ENCODE results near the gene FAIM2.
"Not testable (repeated sequence)": the region's sequence is repeated elsewhere in the genome, so short reads cannot be mapped to it uniquely, and the experiment has no call there.

FAIM2 gene

DNA sequence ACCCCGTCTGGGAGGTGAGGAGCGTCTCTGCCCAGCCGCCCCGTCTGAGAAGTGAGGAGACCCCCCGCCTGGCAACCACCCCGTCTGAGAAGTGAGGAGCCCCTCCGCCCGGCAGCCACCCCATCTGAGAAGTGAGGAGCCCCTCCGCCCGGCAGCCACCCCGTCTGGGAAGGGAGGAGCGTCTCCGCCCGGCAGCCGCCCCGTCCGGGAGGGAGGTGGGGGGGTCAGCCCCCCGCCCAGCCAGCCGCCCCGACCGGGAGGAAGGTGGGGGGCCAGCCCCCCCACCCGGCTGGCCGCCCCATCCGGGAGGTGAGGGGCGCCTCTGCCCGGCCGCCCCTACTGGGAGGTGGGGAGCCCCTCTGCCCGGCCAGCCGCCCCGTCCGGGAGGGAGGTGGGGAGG, 42.8 kb downstream of the FAIM2 start:
- not testable (repeated sequence) for DNase-seq (ENCODE audit: low spot score)

DNA sequence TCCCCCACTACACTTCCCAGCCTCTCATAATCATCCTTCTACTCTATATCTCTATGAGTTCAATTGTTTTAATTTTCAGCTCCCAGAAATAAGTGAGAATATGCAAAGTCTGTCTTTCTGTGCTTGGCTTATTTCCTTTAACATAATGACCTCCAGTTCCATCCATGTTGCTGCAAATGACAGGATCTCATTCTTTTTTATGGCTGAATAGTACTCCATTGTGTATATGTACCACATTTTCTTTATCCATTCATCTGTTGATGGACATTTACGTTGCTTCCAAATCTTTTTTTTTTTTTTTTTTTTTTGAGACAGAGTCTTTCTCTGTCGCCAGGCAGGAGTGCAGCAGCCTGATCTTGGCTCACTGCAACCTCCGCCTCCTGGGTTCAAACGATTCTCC, 47.8 kb downstream of the FAIM2 start:
- not testable (repeated sequence) for DNase-seq (ENCODE audit: low spot score)

DNA sequence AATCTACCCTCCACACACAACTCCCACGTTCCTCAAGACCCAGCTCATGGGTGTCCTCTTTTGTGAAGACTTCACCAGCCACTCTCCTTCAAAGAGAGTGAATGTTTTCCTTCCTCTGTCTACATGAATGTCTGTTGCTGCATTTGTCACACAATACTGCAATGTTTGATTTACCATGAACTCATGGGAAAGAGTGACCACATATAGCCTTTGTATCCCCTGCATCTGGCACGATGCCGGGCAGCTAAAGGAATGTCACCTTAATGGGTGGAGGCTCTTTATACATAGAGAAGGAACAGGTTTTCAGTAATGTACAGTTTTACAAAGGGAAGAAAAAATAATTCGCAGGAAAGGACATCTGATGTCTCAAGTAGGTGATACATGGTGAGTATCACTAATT, 48.7 kb downstream of the FAIM2 start:
- no peak for DNase-seq (ENCODE audit: low spot score)

DNA sequence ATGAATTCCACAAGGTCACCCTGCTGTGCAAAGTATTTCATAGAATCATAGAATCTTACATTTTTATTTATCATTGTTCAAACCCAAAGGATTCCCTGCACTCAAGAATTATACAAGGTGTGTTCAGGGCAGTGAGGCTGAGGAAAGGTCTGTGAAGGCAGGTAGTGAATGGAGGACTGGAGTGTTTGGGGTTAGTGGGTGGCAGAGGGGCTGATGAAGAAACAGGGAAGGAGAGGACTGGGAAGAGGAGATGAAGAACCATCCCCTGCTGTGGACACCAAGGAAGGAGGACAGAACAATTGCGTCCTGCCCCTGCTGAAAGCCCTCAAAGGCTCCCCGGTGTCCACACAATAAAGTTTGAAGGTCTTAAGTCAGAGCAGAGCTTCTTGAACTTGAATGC, 50.0 kb downstream of the FAIM2 start:
- no peak for DNase-seq (ENCODE audit: low spot score)

DNA sequence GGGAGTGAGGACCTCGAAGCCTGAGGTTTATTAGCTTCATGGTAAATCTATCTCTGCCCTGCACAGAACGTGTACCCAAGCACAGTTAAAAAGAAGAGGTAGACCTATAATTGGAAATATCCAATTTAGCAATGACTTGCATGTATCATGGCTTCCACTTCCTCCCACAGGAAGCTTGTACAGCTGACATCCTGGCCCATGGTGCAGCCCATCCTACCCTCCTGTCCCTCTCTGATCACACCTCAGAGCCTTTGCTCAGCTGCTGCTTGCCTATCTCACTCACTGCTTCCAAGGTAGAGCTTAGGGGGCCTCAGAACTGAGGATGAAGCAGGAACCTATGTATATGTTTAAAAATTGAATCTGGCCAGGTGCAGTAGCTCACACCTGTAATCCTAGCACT, 56.5 kb downstream of the FAIM2 start:
- DNase-seq (ENCODE audit: low spot score): no peak

DNA sequence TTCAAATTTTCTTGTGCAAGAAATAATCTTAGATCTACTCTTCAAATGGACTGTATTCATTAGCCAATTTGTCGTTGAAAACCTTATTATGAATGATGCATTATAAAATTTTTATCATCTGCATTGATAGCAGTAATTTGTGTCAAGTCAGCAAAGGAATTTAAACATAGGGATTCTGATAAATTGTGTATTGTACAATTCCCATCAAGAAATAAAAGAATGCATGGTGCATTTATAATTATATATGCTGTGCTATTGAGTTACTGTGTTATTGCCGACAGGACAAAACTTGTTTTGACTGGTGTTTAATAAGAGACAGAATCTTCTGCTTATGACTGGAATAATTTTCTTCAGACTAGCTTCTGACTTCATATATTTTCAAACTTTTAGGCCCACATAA, 57.7 kb downstream of the FAIM2 start:
- DNase-seq (ENCODE audit: low spot score): no peak

DNA sequence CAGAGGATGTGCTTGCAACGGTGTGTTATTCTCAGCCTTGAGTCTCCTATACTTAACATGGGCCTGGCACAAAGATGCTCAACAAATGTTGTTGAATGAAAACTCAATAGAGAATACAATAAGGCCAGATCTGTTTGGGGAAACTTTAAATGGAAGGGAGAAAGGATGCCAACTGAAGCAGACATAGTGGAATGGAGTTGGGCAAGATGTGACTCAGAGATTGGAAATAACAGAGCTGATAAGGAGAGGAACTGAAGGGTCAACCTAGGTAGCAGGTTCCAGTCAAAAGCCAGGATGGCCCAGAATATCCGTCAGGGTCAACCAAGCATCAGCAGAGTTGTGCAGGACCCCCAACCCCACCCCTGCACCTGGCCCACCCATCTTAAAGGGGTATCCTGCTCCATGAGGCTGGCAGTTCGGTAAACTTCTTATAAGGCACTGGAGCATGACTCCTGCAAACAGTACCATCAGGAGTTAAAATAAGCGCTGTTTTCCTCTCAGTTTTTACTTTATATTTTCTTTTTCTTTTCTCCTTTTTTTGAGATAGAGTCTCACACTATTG, 59.7 kb downstream of the FAIM2 start:
- no peak for DNase-seq (ENCODE audit: low spot score)

DNA sequence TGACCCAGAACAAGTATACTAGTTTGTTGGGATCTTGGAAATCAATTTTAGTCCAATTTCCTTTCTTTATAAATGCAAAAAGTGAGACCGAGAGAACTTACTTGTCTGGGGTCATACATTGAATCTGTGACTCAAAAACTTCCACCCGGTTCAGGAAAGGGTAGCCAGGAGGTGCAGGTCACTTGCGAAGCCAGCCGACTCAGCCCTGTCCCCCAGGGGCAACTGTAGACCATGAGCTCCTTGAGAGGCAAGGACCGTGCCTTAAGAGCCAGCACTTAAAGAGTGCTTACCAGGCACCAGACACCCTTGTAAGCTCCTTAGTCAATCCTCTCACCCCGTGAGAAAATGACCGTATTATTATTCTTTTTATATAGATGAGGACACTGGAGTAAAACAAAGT, 60.3 kb downstream of the FAIM2 start:
- DNase-seq (ENCODE audit: low spot score): no peak

DNA sequence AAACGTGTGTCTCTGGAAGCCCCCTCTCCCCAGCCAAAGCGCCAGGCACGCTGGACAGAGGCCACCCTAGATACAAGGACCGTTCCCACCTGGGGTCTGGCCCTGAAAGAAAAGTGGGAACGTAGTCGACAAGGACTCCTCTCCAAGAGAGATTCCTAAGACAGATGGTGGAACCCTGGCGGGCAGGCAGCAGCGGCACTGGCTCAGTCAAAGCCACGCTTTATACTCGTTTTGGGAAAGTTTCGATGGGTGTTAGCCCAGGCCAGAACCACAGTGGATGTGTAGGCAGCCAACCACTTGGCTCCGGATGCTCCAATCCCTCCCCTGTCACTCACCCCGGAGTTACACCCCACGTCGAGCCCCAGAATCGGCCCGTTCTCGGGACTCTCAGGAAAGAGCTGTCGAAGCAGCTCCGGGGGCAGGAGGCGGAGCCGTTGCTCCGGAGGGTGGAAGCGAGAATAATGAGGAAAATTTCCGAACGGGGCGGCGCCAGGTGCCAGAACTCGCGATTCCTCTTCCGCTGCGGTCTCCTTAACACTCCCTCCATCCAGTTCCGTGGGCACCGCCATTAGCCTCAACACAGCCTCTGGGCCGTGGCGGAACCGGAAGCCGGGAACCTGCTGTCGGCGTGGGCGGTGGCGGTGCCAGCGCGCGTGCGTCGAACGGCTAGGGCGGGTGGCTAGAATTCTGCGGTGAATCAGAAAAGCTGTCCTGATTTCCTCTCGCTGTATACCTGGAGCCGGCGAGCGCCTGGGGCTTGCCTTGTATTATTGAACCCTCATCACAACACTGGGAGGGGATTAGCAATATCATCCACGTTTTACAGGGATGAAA, 61.0 kb downstream of the FAIM2 start, which contains the start of gene BCDIN3D:
Gene BCDIN3D, minus strand, starts transcription at position 588 of the 834 bp plus-strand sequence. Its CDS starts 19 bp downstream, at position 569.
- DNase-seq (ENCODE audit: low spot score): peak; percentile 86

DNA sequence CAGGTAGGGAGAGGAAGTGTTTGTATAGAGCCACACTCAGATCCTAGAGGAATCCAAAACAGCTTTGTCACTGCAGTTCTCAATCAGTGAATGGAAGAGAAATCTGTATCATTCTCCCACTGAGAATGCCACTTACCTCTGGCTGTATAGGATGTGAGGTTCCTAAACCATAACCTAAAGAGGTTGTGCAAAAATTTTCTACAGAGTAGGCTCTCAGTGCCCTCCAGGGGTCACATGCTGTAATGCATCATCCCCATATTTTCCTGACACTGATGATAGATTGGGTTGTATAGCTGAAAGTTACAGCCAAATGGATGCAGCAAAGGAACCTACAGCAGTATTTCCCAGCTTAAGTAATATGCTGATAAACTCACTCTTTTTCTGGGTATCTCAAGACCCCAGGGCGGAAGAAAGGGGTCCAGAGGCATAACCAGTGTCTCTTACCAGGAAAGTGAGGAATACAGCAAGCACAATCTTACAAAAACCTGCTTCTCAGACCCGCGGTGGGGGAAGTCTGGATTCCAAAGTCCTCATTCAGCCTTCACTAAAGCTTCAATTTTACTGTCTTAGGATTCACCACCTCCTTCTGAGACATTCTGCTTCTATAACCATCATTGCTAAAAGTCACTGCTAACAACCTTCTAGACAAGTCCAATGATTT, 64.6 kb downstream of the FAIM2 start:
- peak; percentile 60 for DNase-seq (ENCODE audit: low spot score)

DNA sequence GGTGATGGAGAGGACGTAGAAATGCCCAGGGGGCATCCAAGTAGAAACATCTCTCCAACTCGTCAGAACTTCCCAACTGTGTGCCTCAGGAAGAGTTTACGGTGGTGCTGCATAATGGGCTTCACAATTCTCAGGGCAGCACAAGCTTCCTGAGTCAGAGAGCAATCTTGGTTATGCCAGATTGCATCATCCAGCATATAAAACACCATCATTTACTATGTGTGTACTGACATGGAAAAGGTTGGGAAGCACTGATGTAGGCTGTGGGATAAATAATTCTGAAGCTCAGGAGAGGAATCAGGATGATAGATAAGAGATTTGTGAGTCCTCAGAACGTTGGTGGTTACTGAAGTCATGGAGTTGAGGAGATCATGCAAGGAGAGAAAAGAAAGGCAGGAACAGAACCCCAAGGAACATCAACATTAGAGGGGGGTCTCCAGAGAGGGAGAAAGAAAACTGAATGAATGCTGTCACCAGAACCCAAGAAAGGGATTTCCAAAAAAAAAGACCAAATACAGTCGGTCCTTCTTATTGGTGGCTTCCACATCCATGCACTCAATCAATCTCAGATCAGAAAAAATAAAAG, 70.8 kb downstream of the FAIM2 start:
- DNase-seq (ENCODE audit: low spot score): no peak

DNA sequence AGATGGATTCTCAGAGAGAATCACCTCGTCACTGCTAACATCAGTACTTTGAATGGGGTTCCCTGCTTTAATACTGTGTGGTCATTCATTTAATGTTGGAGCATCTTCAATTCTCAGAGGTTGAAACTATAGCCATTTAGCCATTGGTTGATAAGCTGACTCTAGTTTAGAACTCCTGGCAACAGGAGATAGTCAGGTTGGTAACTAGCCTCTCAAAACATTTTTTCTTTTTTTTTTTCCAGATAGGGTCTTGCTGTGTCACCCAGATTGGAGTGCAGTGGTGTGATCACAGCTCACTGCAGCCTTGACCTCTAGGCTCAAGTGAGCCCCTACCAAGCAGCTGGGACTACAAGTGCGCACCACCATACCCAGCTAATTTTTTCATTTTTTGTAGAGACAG, 72.0 kb downstream of the FAIM2 start:
- DNase-seq (ENCODE audit: low spot score): no peak

DNA sequence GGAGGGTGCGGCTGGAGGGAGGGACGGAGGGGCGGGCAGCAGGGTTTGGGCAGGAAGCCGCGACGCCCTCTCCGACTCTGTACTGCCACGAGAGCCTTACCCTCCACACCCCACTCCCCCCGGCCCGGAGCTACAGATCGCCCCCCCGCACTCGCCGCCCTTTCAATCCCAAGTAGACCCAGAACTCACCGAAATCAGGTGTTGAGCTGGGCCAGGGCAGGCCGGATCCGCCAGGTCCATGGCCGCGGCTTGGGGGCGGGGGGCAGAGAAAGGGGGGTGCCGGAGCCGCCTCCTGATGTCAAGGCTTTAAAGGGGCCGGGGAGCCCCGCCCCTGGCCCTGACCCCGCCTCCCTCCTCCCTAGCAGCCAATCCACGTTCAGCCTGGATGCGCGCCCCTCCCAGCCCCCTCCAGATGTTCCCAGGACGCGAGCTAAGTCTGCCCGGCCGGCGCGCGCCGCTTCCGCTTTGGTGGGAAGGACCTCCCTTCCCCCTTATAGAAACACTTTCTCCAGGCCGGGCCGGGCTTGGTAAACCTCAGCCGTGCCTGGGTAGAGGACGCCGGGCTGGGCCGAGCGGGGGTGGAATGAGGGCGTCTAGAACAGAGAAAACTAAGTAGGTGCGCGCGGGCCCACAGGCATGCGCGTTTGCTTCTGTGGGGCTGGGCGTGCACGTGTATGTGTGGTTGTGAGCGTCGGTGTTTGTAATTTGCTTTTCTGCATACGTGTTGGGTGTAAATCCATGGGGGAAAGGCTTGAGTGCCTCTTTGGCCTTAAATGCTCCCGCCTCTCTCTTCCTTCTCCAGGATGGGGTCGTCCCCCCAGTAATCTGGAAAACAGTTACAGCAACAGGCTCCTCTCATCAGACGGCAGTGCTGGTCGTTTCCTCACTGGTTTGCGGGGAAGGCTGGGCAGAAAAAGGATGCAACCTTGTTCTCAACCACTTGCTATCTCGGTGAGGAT, 75.3 kb downstream of the FAIM2 start, which contains the start of gene NCKAP5L:
Gene NCKAP5L, minus strand, starts transcription at position 281 of the 959 bp plus-strand sequence. CDS start 24,369 bp downstream, outside the sequence.
- DNase-seq (ENCODE audit: low spot score): peak; percentile 98

DNA sequence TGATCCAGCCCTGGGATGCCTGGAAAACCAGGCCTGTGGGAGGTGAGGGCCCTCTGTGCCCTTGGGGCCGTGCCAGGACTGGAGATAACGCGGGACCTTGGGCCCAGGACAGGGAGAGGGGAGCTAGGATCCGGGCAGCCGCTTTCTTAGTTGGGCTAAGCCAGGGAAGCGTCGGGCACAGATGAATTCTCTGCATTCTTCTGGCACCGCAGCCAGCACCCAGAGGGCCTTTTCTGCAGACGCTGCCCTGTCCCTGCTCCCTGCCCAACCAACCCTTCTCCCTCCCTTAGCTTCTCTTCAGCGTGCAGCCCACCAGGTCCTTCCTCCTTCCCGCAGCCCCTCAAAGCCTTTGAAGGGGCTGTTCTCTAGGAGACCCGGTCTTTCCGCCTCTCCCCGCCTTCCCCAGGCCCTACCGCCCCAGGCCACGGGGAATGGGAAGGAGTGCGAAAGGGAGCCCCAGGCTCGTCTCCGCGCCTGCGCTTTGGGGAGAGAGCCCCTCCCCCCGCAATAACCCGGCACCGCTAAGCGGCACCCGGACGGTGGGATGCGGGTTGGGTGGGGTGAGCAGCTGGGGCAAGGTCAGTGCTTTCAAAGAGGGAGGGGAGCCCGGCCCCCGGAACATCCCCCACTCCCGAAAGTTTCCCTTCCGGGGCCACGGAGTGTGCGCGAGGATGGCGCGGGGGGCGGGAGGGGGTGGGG, 76.2 kb downstream of the FAIM2 start:
- peak; percentile 81 for DNase-seq (ENCODE audit: low spot score)

DNA sequence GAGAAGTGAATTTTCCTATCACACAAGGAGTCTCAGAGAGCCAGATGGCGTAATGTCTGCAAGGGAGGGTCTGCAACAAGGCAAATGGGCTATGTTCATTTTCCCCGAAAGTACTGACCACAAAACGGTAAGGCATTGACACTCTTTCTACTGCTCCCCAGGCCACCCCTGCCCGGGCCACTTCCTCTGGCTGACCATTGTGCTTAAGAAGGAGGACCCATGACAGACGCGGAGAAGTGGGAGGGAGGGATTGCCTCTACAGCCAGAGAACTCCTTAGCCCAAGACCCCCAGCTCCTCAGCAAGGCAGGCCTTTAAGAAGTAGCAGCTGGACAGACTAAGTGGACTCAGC, 76.7 kb downstream of the FAIM2 start:
- no peak for DNase-seq (ENCODE audit: low spot score)

DNA sequence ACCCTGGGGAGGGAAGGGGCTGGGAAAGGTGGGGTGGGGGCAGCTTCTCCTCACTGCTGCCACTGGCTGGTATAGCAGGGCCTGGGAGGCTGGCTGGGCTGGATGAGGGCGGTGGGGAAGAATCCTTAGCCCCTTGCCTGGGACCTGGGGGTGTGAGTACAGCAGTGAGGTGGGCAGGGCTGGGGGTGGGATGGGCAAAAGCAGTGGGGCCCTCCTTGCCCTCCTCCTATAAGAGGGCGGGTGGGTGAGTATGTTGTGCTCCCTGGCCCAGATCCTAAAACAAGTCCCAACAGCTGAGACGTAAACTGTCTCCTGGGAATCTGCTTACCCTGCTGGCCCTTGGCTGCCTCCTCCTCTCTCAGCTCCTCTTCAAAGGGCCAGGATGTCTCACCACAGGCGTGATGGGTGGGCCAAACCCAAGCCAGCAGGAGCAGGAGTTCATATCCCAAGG, 77.7 kb downstream of the FAIM2 start:
- DNase-seq (ENCODE audit: low spot score): no peak

DNA sequence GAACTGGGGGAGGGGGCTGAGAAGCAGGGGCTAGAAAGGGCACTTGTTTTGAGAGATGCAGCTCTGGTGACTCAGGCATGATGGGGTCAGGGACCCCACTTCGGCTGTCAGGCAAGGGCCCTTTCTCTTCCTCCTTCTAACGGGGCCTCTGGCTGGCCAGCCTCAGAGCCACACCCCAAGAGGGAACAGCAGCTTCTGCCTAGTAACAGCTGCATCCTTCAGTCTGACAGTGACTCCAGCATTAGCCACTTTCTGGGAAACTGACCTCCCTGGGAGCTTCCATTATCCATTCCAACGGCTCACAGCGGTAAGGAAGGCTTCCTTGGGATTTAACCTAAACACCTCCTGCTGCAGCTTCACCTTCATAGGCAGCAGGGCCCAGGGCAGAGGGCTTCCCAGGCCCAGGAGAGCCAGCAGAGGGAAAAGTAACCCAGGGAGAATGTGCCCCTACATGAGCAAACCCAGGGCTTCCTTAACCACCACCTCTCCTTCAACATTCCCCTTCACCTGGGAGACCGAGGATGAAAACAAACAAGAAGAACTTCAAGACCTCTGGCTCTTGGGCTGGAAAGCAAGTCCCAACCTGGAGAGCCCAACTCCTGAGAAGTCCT, 78.2 kb downstream of the FAIM2 start:
- no peak for DNase-seq (ENCODE audit: low spot score)

DNA sequence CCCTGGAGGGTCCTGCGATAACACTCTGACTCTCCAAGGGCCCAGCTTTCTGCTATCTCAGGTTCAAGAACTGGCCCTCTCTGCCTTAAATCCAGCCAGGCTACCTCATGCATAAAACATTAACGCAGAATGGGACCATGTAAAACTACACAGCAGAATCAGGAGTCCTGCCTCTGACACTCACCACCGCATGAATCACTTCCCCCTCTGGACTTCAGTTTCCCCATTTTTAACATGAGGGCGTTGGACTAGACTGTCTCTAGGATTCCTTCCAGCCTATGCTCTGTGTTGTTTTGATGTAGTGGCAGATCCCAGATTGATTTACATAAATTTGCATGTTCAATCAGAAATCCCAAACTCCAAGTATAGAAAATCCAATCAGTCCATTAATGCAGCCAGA, 78.8 kb downstream of the FAIM2 start:
- DNase-seq (ENCODE audit: low spot score): no peak

DNA sequence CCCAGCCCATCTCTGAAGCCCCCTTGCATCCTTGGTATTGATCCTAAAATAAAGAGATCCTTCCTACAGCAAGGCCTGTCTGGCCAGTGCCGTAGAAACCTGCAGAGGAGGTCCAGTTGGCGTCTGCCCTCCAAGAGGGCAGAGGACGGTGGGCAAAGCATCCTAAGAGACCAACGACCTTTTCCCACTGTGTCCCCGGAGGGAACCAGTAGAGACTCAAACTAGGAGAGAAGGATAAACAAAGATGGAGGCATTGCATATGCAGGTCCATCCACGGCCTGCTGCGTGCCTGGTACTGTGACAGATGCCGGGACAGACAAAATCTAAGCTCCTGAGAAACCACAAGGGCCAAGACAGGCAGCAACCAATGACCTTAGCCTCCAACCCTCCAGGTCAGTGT, 79.3 kb downstream of the FAIM2 start:
- DNase-seq (ENCODE audit: low spot score): no peak

DNA sequence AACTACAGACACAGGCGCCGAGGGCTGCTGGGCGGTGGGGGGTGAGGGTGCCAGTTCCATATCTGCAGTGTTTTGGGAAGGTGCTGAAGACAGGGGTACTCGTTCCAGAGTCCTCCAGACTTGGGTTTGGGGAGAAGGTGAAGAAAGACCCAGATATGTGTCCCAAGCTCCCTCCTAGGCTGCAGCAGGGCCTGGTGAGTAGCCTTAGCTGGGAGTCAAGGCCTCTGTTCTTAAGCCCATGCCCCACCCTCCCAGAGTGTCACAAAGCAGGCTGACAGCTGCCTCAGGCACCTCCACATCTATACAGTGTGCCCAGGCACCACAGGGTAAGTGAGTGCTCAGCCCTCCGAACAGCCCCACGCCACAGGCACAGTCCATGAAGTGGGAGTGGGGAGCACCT, 79.7 kb downstream of the FAIM2 start:
- DNase-seq (ENCODE audit: low spot score): no peak

Data from HuH-7 (cell line).